Measurements from ENCODE around the gene LAMA5. TPM values are rescaled to one million over a fixed set of nuclear protein-coding genes. Genes with fewer than 3 reads are reported as not detected.

The LAMA5 gene
- total and polyA plus RNA-seq, 8 donors, result 41.4 to 278 (median 79.6) TPM

GRCh38 chr20:62350629-62351422 lies 16.3 kb downstream of the LAMA5 start:
- Histone ChIP-seq H3K9me3 (no peaks in the 10 kb centered on the region), H3K27ac (peak overlapping the region in 3 of 5 donors; percentile 62 to 91 (median 67)), H3K4me3 (no peak overlapping the region), H3K4me1 (peaks cover 25 to 52% (median 35%) of the 10 kb centered on the region in 4 donors), H3K36me3 (peaks cover 29 to 63% (median 46%) of the 10 kb centered on the region in 4 donors), H3K27me3 (no peaks in the 10 kb centered on the region)
- 69 to 87% (median 78%) methylated on average over 17 to 23 of the region's 23 CpGs for WGBS, 5 donors
- DNase-seq, result no peak
- TF ChIP-seq POLR2A (IDR thresholded peaks at IDR 0.05), result no peak
- no peak for TF ChIP-seq POLR2AphosphoS5 (IDR thresholded peaks at IDR 0.05)
- TF ChIP-seq EP300 (IDR thresholded peaks at IDR 0.05), result no peak
- TF ChIP-seq CTCF (IDR thresholded peaks at IDR 0.05), result no peak
- intact Hi-C loops (cut with DNase I; ENCODE audit: low total_unique reads), result no loop called here

GRCh38 chr20:62350098-62350628 lies 16.9 kb downstream of the LAMA5 start:
- H3K27ac ChIP-seq, result peak overlapping the region in 3 of 5 donors; percentile 62 to 91 (median 67)
- no peaks in the 10 kb centered on the region for H3K9me3 ChIP-seq
- intact Hi-C loops (cut with DNase I; ENCODE audit: low total_unique reads), result no loop called here
- TF ChIP-seq POLR2AphosphoS5 (IDR thresholded peaks at IDR 0.05) (no peak), POLR2A (IDR thresholded peaks at IDR 0.05) (no peak), CTCF (IDR thresholded peaks at IDR 0.05) (no peak), EP300 (IDR thresholded peaks at IDR 0.05) (no peak)
- peaks cover 18 to 45% (median 29%) of the 10 kb centered on the region in 4 donors for H3K4me1 ChIP-seq
- WGBS, 5 donors, result 48 to 64% (median 56%) methylated on average over 7 to 16 of the region's 16 CpGs
- peak; percentile 58 to 91 for DNase-seq
- H3K36me3 ChIP-seq, result peaks cover 35 to 70% (median 51%) of the 10 kb centered on the region in 4 donors
- H3K4me3 ChIP-seq, result no peak overlapping the region
- no peaks in the 10 kb centered on the region for H3K27me3 ChIP-seq

- intact Hi-C loops (cut with DNase I; ENCODE audit: low total_unique reads), result no loop called here
- no peak for TF ChIP-seq POLR2AphosphoS5 (IDR thresholded peaks at IDR 0.05)
- TF ChIP-seq CTCF (IDR thresholded peaks at IDR 0.05), result no peak
- Histone ChIP-seq H3K4me1 (peaks cover 13 to 40% (median 23%) of the 10 kb centered on the region in 4 donors), H3K9me3 (no peaks in the 10 kb centered on the region), H3K36me3 (peaks cover 36 to 74% (median 55%) of the 10 kb centered on the region in 4 donors), H3K27ac (peak overlapping the region in 3 of 5 donors; percentile 62 to 91 (median 67)), H3K4me3 (no peak overlapping the region), H3K27me3 (no peaks in the 10 kb centered on the region)
- WGBS, 5 donors, result 60 to 85% (median 78%) methylated on average over 5 to 7 of the region's 7 CpGs
- no peak for DNase-seq
These were observed 17.5 kb downstream of the LAMA5 start for GRCh38 chr20:62349556-62350097.

GRCh38 chr20:62348604-62349003 lies 18.5 kb downstream of the LAMA5 start:
- Histone ChIP-seq H3K4me3 (no peak overlapping the region), H3K4me1 (peaks cover 8 to 29% (median 17%) of the 10 kb centered on the region in 4 donors), H3K27me3 (no peaks in the 10 kb centered on the region), H3K36me3 (peaks cover 40 to 84% (median 57%) of the 10 kb centered on the region in 4 donors), H3K27ac (peak overlapping the region in 1 of 5 donors; percentile 31), H3K9me3 (no peaks in the 10 kb centered on the region)
- whole genome bisulfite sequencing, 5 donors, result 49 to 100% (median 93%) methylated on average over 1 of the region's 1 CpG
- no peak for DNase-seq
- intact Hi-C loops (cut with DNase I; ENCODE audit: low total_unique reads), result no loop called here
- TF ChIP-seq POLR2AphosphoS5 (IDR thresholded peaks at IDR 0.05), result no peak
- no peak for TF ChIP-seq EP300 (IDR thresholded peaks at IDR 0.05)
- TF ChIP-seq CTCF (IDR thresholded peaks at IDR 0.05), result no peak
- TF ChIP-seq POLR2A (IDR thresholded peaks at IDR 0.05), result no peak

Data from stomach (tissue), 9 donors.